OCI-LY1 (cell line): ENCODE measurements around the gene GPR158.

Experiments
- H2AFZ ChIP-seq: fragments of 200-600 bp; sonication (generic), shearing (Covaris generic); 2 replicates; pipeline ENCODE4 v1.6.0; 2014; ENCODE audit warnings: antibody characterized with exemption, mild to moderate bottlenecking, low read length
- H3F3A ChIP-seq: fragments of 200-600 bp; sonication (generic), shearing (Covaris generic); 2 replicates; pipeline ENCODE4 v1.6.0; 2014; ENCODE audit warnings: mild to moderate bottlenecking, antibody characterized with exemption, low read length, moderate library complexity; ENCODE audit not compliant: insufficient read depth
- H3K27ac ChIP-seq: fragments of 200-600 bp; sonication (generic); 2 replicates; pipeline ENCODE4 v1.5.1; 2014; ENCODE audit warnings: low read length, mixed run types, mild to moderate bottlenecking, low read depth; ENCODE audit not compliant: poor library complexity, severe bottlenecking
- H3K27me3 ChIP-seq: fragments of 200-600 bp; sonication (generic); 2 replicates; pipeline ENCODE4 v1.6.0; 2014; ENCODE audit warnings: antibody characterized with exemption, mild to moderate bottlenecking, low read length, moderate library complexity; ENCODE audit not compliant: insufficient read depth
- H3K36me3 ChIP-seq: fragments of 200-600 bp; sonication (generic); 2 replicates; pipeline ENCODE4 v1.6.1; 2014; ENCODE audit warnings: mild to moderate bottlenecking, antibody characterized with exemption, low read length, moderate library complexity, mixed read lengths; ENCODE audit not compliant: insufficient read depth
- H3K4me1 ChIP-seq: fragments of 200-600 bp; sonication (generic); 2 replicates; pipeline ENCODE4 v1.5.1; 2014; ENCODE audit warnings: mild to moderate bottlenecking, low read length, moderate library complexity; ENCODE audit not compliant: insufficient read depth, severe bottlenecking
- H3K4me2 ChIP-seq: fragments of 200-600 bp; sonication (generic), shearing (Covaris generic); 2 replicates; pipeline ENCODE4 v1.6.1; 2014; ENCODE audit warnings: low read length
- H3K4me3 ChIP-seq: fragments of 200-600 bp; sonication (generic); 2 replicates; pipeline ENCODE4 v1.5.1; 2014; ENCODE audit warnings: low read length, low read depth, mild to moderate bottlenecking, mixed read lengths; ENCODE audit not compliant: poor library complexity, severe bottlenecking
- H3K79me2 ChIP-seq: fragments of 200-600 bp; shearing (Covaris generic); 2 replicates; pipeline ENCODE4 v1.6.1; 2016; ENCODE audit warnings: mixed run types, low read length, mixed read lengths; ENCODE audit not compliant: insufficient read depth
- H3K9ac ChIP-seq: fragments of 200-600 bp; sonication (generic), shearing (Covaris generic); 2 replicates; pipeline ENCODE4 v1.6.1; 2014; ENCODE audit warnings: mild to moderate bottlenecking, low read length, mixed read lengths
- H3K9me2 ChIP-seq: fragments of 200-600 bp; sonication (generic), shearing (Covaris generic); 2 replicates; pipeline ENCODE4 v1.6.1; 2014; ENCODE audit warnings: low read depth, mild to moderate bottlenecking, low read length, mixed read lengths
- H3K9me3 ChIP-seq: fragments of 200-600 bp; shearing (Covaris generic); 2 replicates; pipeline ENCODE4 v1.6.1; 2014; ENCODE audit warnings: low read length, mixed read lengths
- H4K20me1 ChIP-seq: fragments of 200-600 bp; sonication (generic), shearing (Covaris generic); 2 replicates; pipeline ENCODE4 v1.6.0; 2016; ENCODE audit warnings: mild to moderate bottlenecking, low read length; ENCODE audit not compliant: insufficient read depth
- EZH2 ChIP-seq: fragments of 200-600 bp; sonication (generic), shearing (Covaris generic); IDR thresholded peaks from 2 replicates; pipeline ENCODE4 v1.8.0; 2017; ENCODE audit warnings: borderline replicate concordance, mixed run types, mild to moderate bottlenecking, antibody characterized with exemption, low read length, moderate library complexity, mixed read lengths
- TF ChIP-seq, protein P1 (sequence below): fragments of 200-600 bp; sonication (generic), shearing (Covaris generic); IDR thresholded peaks from 2 replicates; pipeline ENCODE4 v1.5.1; 2017; ENCODE audit warnings: mild to moderate bottlenecking, antibody characterized with exemption, low read length, moderate library complexity, mixed read lengths

GPR158 gene

DNA sequence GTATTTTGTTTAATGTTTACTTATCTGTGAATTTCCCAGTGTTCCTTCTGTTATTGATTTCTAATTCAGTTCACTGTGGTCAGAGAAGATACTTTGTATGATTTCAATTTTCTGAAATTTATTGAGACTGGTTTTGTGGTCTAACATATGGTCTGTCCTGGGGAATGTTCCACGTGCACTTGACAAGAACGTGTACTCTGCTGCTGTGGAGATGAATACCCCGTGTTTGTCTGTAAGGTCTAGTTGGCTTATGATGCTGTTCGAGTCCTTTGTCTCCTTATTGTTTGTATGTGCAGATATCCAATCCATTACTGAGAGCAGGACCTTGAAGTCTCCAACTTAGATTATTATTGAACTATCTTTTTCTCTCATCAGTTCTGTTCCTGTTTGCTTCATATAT, 387.7 kb downstream of the GPR158 start:
- Histone ChIP-seq H2AFZ (no peak overlapping the region), H3K4me2 (no peak overlapping the region), H3K9ac (no peak overlapping the region), H4K20me1 (no peaks in the 10 kb centered on the region), H3K4me1 (no peaks in the 10 kb centered on the region), H3K79me2 (no peaks in the 10 kb centered on the region), H3K9me3 (no peaks in the 10 kb centered on the region), H3K4me3 (no peak overlapping the region), H3K9me2 (no peaks in the 10 kb centered on the region), H3F3A (no peaks in the 10 kb centered on the region), H3K27me3 (no peaks in the 10 kb centered on the region), H3K27ac (no peak overlapping the region), H3K36me3 (no peaks in the 10 kb centered on the region)
- no peak for TF ChIP-seq EZH2
- TF ChIP-seq, protein P1, sequence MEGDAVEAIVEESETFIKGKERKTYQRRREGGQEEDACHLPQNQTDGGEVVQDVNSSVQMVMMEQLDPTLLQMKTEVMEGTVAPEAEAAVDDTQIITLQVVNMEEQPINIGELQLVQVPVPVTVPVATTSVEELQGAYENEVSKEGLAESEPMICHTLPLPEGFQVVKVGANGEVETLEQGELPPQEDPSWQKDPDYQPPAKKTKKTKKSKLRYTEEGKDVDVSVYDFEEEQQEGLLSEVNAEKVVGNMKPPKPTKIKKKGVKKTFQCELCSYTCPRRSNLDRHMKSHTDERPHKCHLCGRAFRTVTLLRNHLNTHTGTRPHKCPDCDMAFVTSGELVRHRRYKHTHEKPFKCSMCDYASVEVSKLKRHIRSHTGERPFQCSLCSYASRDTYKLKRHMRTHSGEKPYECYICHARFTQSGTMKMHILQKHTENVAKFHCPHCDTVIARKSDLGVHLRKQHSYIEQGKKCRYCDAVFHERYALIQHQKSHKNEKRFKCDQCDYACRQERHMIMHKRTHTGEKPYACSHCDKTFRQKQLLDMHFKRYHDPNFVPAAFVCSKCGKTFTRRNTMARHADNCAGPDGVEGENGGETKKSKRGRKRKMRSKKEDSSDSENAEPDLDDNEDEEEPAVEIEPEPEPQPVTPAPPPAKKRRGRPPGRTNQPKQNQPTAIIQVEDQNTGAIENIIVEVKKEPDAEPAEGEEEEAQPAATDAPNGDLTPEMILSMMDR: no peak

DNA sequence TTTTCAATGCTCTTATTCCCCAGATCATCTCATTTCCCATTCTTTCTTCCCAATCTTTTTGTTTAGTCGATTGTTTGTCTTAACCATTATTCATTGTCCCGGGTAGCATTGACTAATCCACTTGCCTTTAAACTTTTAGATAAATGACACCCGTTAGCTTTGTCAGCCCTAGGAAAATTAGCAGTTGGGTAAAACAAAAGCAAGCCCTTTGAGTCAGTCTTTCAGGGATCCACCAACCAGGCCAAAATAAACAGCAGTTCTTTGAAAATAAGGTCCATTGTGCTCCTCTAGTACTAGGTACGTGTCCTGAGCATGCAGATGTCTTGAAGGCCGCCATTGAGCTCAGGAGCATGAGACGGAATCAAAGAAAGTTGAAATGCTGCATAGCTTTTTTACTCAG, 389.6 kb downstream of the GPR158 start:
- Histone ChIP-seq H3F3A (no peaks in the 10 kb centered on the region), H3K4me2 (no peak overlapping the region), H3K79me2 (no peaks in the 10 kb centered on the region), H3K9me2 (no peaks in the 10 kb centered on the region), H3K4me3 (no peak overlapping the region), H3K9me3 (no peaks in the 10 kb centered on the region), H3K27ac (no peak overlapping the region), H3K27me3 (no peaks in the 10 kb centered on the region), H2AFZ (no peak overlapping the region), H3K4me1 (no peaks in the 10 kb centered on the region), H3K9ac (no peak overlapping the region), H4K20me1 (no peaks in the 10 kb centered on the region), H3K36me3 (no peaks in the 10 kb centered on the region)
- TF ChIP-seq EZH2: no peak
- TF ChIP-seq, protein P1: no peak

DNA sequence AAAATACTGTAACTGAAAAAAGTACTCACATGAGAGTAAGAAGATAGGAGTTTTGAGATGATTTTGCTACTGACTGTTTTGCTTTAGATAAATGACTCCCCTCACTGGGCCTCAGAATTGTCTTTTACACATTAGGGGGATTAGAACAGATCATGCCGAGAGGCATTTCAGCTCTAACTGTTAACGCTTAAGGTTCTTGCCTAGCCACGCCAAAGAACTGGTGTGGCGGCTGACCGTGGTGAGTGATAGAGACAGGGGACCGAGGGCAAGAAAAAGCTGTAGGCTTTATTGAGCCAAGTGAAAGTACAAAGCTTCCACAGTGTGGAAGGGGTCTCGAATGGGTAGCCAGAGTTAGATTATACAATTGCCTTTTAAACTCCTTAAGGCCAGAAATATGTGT, 390.8 kb downstream of the GPR158 start:
- Histone ChIP-seq H3K27ac (no peak overlapping the region), H3K4me1 (no peaks in the 10 kb centered on the region), H3F3A (no peaks in the 10 kb centered on the region), H3K9me2 (no peaks in the 10 kb centered on the region), H3K4me3 (no peak overlapping the region), H3K36me3 (no peaks in the 10 kb centered on the region), H2AFZ (no peak overlapping the region), H3K9me3 (no peaks in the 10 kb centered on the region), H3K79me2 (no peaks in the 10 kb centered on the region), H3K4me2 (no peak overlapping the region), H3K27me3 (no peaks in the 10 kb centered on the region), H3K9ac (no peak overlapping the region), H4K20me1 (no peaks in the 10 kb centered on the region)
- TF ChIP-seq EZH2: no peak
- TF ChIP-seq, protein P1: no peak
